HepG2 (cell line): ENCODE results near the gene ZNF653. TPM values are rescaled to one million over a fixed set of nuclear protein-coding genes. Genes with fewer than 3 reads are reported as not detected.
A peak's percentile ranks its signal among the peaks of the same experiment; 100 is the strongest.

Source experiments
- AGO1 ChIP-seq: fragments of 200-400 bp; formaldehyde crosslinking; IDR thresholded peaks from 2 replicates; pipeline ENCODE4 v1.6.1; 2017; ENCODE audit warnings: mild to moderate bottlenecking, low read depth, low read length, moderate library complexity; ENCODE audit not compliant: poor library complexity, severe bottlenecking
- DNMT3B ChIP-seq: conservative IDR thresholded peaks from 2 replicates; pipeline ENCODE4 v1.6.1; 2016; ENCODE audit warnings: missing biosample characterization, control low read depth
- FOXJ3 ChIP-seq: sonication (generic); formaldehyde crosslinking; IDR thresholded peaks from 2 replicates; pipeline ENCODE4 v1.4.0; 2020; ENCODE audit warnings: missing genetic modification reagents, mild to moderate bottlenecking, borderline replicate concordance
- HNF1B ChIP-seq: sonication (generic); formaldehyde crosslinking; IDR thresholded peaks from 2 replicates; pipeline ENCODE4 v1.5.1; 2020; ENCODE audit warnings: mild to moderate bottlenecking, moderate library complexity, missing genetic modification reagents
- JUND ChIP-seq: sonication (generic); formaldehyde crosslinking; IDR thresholded peaks from 2 replicates; pipeline ENCODE4 v1.8.0; 2022; ENCODE audit warnings: mild to moderate bottlenecking, missing genetic modification reagents
- KLF9 ChIP-seq: IDR thresholded peaks from 2 replicates; pipeline ENCODE4 v1.6.1; 2016; ENCODE audit warnings: low read depth
- LBX2 ChIP-seq: sonication (generic); formaldehyde crosslinking; IDR thresholded peaks from 2 replicates; pipeline ENCODE4 v1.5.0; 2020; ENCODE audit warnings: missing genetic modification reagents, mild to moderate bottlenecking, borderline replicate concordance
- NFYB ChIP-seq: sonication (generic); formaldehyde crosslinking; IDR thresholded peaks from 2 replicates; pipeline ENCODE4 v1.4.0; 2020; ENCODE audit warnings: missing genetic modification reagents
- PCBP1 ChIP-seq: fragments of 200-400 bp; formaldehyde crosslinking; IDR thresholded peaks from 2 replicates; pipeline ENCODE4 v1.6.1; 2017; ENCODE audit warnings: mild to moderate bottlenecking, low read depth, low read length, borderline replicate concordance
- POGK ChIP-seq: sonication (generic); formaldehyde crosslinking; conservative IDR thresholded peaks from 2 replicates; pipeline ENCODE4 v1.8.0; 2022; ENCODE audit warnings: mild to moderate bottlenecking, moderate library complexity, missing genetic modification reagents
- SP1 ChIP-seq, 2 experiments: fragments of 450-650 bp in 1 of 2; sonication (generic) in 1 of 2; formaldehyde crosslinking in 1 of 2; IDR thresholded peaks; 2 replicates each; pipeline versions ENCODE4 v1.4.0 to v1.6.1; 2016 to 2020; ENCODE audit warnings: missing genetic modification reagents in 1 of 2
- ZHX1 ChIP-seq: sonication (generic); formaldehyde crosslinking; IDR thresholded peaks from 2 replicates; pipeline ENCODE4 v1.8.1; 2022; ENCODE audit warnings: low read depth, mild to moderate bottlenecking, missing genetic modification reagents
- ZIK1 ChIP-seq: sonication (generic); formaldehyde crosslinking; IDR thresholded peaks from 2 replicates; pipeline ENCODE4 v1.5.0; 2020; ENCODE audit warnings: mild to moderate bottlenecking, low read depth, missing genetic modification reagents, borderline replicate concordance
- ZNF136 ChIP-seq: sonication (generic); formaldehyde crosslinking; IDR thresholded peaks from 2 replicates; pipeline ENCODE4 v1.8.1; 2022; ENCODE audit warnings: low read depth, mild to moderate bottlenecking, moderate library complexity, missing genetic modification reagents
- ZNF263 ChIP-seq: sonication (generic); formaldehyde crosslinking; IDR thresholded peaks from 2 replicates; pipeline ENCODE4 v1.4.0; 2020; ENCODE audit warnings: missing genetic modification reagents
- ZNF275 ChIP-seq: sonication (generic); formaldehyde crosslinking; IDR thresholded peaks from 2 replicates; pipeline ENCODE4 v1.8.0; 2022; ENCODE audit warnings: missing genetic modification reagents, mild to moderate bottlenecking, inconsistent platforms, borderline replicate concordance
- ZNF781 ChIP-seq: sonication (generic); formaldehyde crosslinking; IDR thresholded peaks from 2 replicates; pipeline ENCODE4 v1.5.1; 2020; ENCODE audit warnings: borderline replicate concordance, mild to moderate bottlenecking, missing genetic modification reagents; ENCODE audit errors: not compliant biosample characterization
- ZNF841 ChIP-seq: sonication (generic); formaldehyde crosslinking; IDR thresholded peaks from 2 replicates; pipeline ENCODE4 v1.8.1; 2023; ENCODE audit warnings: missing genetic modification reagents, borderline replicate concordance
- ZSCAN29 ChIP-seq: sonication (generic); formaldehyde crosslinking; conservative IDR thresholded peaks from 2 replicates; pipeline ENCODE4 v1.4.0; 2020; ENCODE audit warnings: mild to moderate bottlenecking, missing genetic modification reagents
- ZSCAN9 ChIP-seq: IDR thresholded peaks from 2 replicates; pipeline ENCODE4 v1.6.1; 2016; ENCODE audit warnings: borderline replicate concordance
- polyA plus RNA-seq, 8 experiments: library from polyadenylated mRNA; depleted of rRNA in 3 of 8; stranded (reverse) in 7 of 8; unstranded in 1 of 8; fragments of >200 nt; fragmentation: Illumina TruSeq in 4 of 8; extraction: Trizol in 4 of 8; gene quantifications; 2 replicates each; pipeline versions ENCODE4 v1.2.1 to v1.2.3, GENCODE V29; 2011 to 2016; ENCODE audit warnings: low read depth in 4 of 8, missing spikeins in 1 of 8, mixed read lengths in 1 of 8; ENCODE audit not compliant: insufficient read depth in 1 of 8
- total RNA-seq, 5 experiments: library from RNA; depleted of rRNA; stranded (reverse); fragments of >200 nt; fragmentation: Illumina TruSeq; extraction: Trizol; gene quantifications; 2 replicates each; pipeline ENCODE4 v1.2.3, GENCODE V29; 2016; ENCODE audit warnings: low read depth in 1 of 5

ZNF653 gene
- total and polyA plus RNA-seq, 2 of the 13 experiments (the other 11 are each of a cell fraction or from before 2014, with no cell fraction given) = 4.7 to 7.1 TPM

GRCh38 chr19:11481534-11482383 is 23.9 kb downstream of the ZNF653 start (continued):
- TF ChIP-seq HNF1B (no peak; the same call in 1 of the 2 replicates), NFYB (peak; percentile 62), PCBP1 (no peak), DNMT3B (CRISPR knock-in tag) (no peak), FOXJ3 (no peak), ZNF781 (CRISPR knock-in tag) (no peak), ZNF263 (CRISPR knock-in tag) (no peak), ZNF841 (CRISPR knock-in tag) (no peak), LBX2 (CRISPR knock-in tag) (no peak), ZSCAN9 (CRISPR knock-in tag) (no peak), SP1 (IDR thresholded peaks at IDR 0.05) (no peak), SP1 (CRISPR knock-in tag; IDR thresholded peaks at IDR 0.05) (no peak), ZNF275 (CRISPR knock-in tag) (no peak), ZNF136 (CRISPR knock-in tag) (no peak), JUND (no peak), AGO1 (no peak), ZSCAN29 (no peak), KLF9 (CRISPR knock-in tag) (no peak), ZIK1 (CRISPR knock-in tag) (no peak; the same call in 1 of the 2 replicates), POGK (CRISPR knock-in tag) (peak; percentile 33; the same call in 1 of the 2 replicates), ZHX1 (no peak)
